Type B pancreatic cell (in vitro differentiated cells): ENCODE measurements around the gene COL4A3. TPM values are rescaled to one million over a fixed set of nuclear protein-coding genes. Genes with fewer than 3 reads are reported as not detected.

Source experiments
- DNase-seq: peaks from one replicate; pipeline ENCODE4 v3.0.0; 2021; ENCODE audit warnings: mixed read lengths; ENCODE audit not compliant: unreplicated experiment; ENCODE audit errors: extremely low spot score
- H3K27ac Mint-ChIP-seq: 2 replicates; pipeline ENCODE4 v1.8.0; 2021; ENCODE audit warnings: mild to moderate bottlenecking, mixed read lengths
- H3K27me3 Mint-ChIP-seq: 2 replicates; pipeline ENCODE4 v1.8.0; 2021; ENCODE audit warnings: mixed read lengths
- H3K36me3 Mint-ChIP-seq: 2 replicates; pipeline ENCODE4 v1.8.0; 2021; ENCODE audit warnings: mixed read lengths
- H3K4me1 Mint-ChIP-seq: one replicate; pipeline ENCODE4 v1.8.0; 2021; ENCODE audit warnings: mixed read lengths; ENCODE audit not compliant: unreplicated experiment
- H3K4me3 Mint-ChIP-seq: 2 replicates; pipeline ENCODE4 v1.8.0; 2021; ENCODE audit warnings: mild to moderate bottlenecking, mixed read lengths
- H3K9me3 Mint-ChIP-seq: 2 replicates; pipeline ENCODE4 v1.8.0; 2021; ENCODE audit warnings: mixed read lengths
- CTCF ChIP-seq: fragments of 200-600 bp; sonication (generic); conservative IDR thresholded peaks from 2 replicates; pipeline ENCODE4 v1.5.0; 2021; ENCODE audit warnings: antibody characterized with exemption, mild to moderate bottlenecking
- total RNA-seq: library from RNA; stranded (reverse); gene quantifications from 2 replicates; pipeline ENCODE4 v1.2.1, GENCODE V29; 2021; ENCODE audit warnings: low replicate concordance

Gene COL4A3
- total RNA-seq, 1 donor from 2014 or later, result 0.19 TPM

DNA sequence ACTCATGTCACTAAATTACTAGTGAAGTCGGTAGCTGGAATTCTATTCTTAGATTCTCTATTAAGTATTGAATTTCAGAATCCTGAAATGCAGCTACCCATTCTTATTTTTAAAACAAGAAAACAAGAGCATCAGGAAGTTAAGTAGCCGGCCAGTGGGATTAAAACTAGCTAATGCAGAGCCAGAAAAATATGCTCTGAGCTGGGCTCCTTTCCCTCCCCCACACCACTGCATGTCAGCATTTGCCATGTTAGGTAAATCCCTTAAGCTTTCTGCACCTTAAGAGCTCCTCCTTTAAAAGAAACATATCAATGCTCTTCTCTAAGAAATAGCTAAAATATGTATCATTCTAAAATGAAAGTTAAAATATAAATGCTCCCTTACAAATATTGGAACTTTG is 88.4 kb downstream of the COL4A3 start:
- no peaks in the 10 kb centered on the region for H3K36me3 Mint-ChIP-seq
- H3K9me3 Mint-ChIP-seq, result no peaks in the 10 kb centered on the region
- H3K27ac Mint-ChIP-seq, result no peak overlapping the region
- H3K27me3 Mint-ChIP-seq, result no peaks in the 10 kb centered on the region
- DNase-seq, result no peak
- no peaks in the 10 kb centered on the region for H3K4me1 Mint-ChIP-seq
- no peak overlapping the region for H3K4me3 Mint-ChIP-seq
- no peak for TF ChIP-seq CTCF

DNA sequence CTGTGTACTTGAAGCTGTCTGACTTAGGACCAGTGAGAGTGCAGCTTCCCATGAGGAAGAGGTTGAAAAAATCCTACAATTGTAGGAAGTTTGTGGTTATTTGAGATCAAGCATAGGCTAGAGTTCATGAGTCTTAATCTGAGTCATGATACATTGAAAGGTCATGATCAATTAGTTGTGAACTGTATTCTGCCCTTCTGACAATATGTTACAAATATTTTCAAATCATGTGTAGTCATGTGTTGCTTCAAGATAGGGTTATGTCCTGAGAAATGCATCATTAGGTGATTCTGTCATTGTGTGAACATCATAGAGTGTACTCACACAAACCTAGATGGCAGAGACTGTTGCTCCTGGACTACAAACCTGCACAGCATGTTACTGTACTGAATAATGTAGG is 92.2 kb downstream of the COL4A3 start:
- no peak for TF ChIP-seq CTCF
- no peaks in the 10 kb centered on the region for H3K4me1 Mint-ChIP-seq
- DNase-seq, result no peak
- no peaks in the 10 kb centered on the region for H3K9me3 Mint-ChIP-seq
- H3K36me3 Mint-ChIP-seq, result no peaks in the 10 kb centered on the region
- H3K27me3 Mint-ChIP-seq, result no peaks in the 10 kb centered on the region
- H3K27ac Mint-ChIP-seq, result no peak overlapping the region
- H3K4me3 Mint-ChIP-seq, result no peak overlapping the region

DNA sequence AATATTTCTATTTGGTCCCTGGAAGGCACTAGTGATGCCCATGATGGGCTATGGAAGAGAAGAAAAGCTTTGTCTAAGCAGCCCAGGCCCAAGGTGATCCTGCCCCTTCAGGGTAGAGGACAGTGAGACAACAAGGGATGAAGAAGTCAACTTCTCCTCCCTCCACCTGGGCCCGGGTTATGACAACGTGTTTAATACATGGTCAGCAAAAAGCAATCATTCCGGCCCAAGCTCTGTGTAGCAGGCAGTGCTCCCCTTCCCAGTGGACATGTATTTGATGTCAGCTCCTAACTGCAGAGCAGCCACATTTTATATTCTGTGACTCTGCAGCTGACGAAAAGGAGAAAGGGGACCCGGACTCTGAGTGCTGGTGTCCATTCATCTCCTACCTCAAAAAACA is 93.4 kb downstream of the COL4A3 start:
- H3K27me3 Mint-ChIP-seq, result no peaks in the 10 kb centered on the region
- no peaks in the 10 kb centered on the region for H3K9me3 Mint-ChIP-seq
- TF ChIP-seq CTCF, result no peak
- H3K4me3 Mint-ChIP-seq, result no peak overlapping the region
- no peak overlapping the region for H3K27ac Mint-ChIP-seq
- no peak for DNase-seq
- H3K4me1 Mint-ChIP-seq, result no peaks in the 10 kb centered on the region
- H3K36me3 Mint-ChIP-seq, result no peaks in the 10 kb centered on the region

DNA sequence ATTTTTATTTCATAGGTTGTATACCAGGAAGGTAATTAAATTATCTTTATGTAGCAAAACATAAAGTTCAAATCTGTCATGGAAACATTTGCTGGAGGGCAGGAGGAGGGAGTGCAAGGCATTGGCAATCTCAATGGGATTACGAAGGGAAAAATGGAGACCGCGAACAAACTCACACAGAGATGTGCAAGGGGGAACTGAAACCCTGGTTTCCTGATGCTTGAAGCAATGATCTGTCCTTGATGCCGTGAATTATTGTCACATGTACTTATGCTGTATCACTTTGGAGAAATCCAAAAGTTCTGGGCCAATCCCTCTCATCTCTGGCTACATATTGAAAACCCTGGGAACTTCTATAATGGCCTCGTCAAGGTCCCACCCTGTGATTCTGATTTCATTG is 95.6 kb downstream of the COL4A3 start:
- Mint-ChIP-seq H3K4me1 (no peaks in the 10 kb centered on the region), H3K27me3 (no peaks in the 10 kb centered on the region), H3K9me3 (no peaks in the 10 kb centered on the region), H3K4me3 (no peak overlapping the region), H3K27ac (no peak overlapping the region), H3K36me3 (no peaks in the 10 kb centered on the region)
- DNase-seq, result no peak
- TF ChIP-seq CTCF, result no peak

GRCh38 chr2:227267410-227268115 is 103.1 kb downstream of the COL4A3 start:
- Mint-ChIP-seq H3K4me1 (no peaks in the 10 kb centered on the region), H3K27ac (no peak overlapping the region), H3K36me3 (no peaks in the 10 kb centered on the region)

More at GRCh38 chr2:227267410-227268115, 103.1 kb downstream of the COL4A3 start:
- Mint-ChIP-seq H3K27me3 (no peaks in the 10 kb centered on the region), H3K9me3 (no peaks in the 10 kb centered on the region), H3K4me3 (no peak overlapping the region)
- no peak for TF ChIP-seq CTCF
- no peak for DNase-seq
